Stimulated activated naive CD8-positive, alpha-beta T cell treated with anti-CD3 and anti-CD28 coated beads, Interleukin-15, amount 100 ng/mL, for 72 hours (primary cell): ENCODE data around the gene AHI1.

Source experiments
- ATAC-seq: fragments of 150-1000 bp; cut with Tn5 transposase; 2 replicates; pipeline ENCODE4 v1.10.0; 2021; ENCODE audit warnings: mild to moderate bottlenecking, moderate library complexity
- DNase-seq, 2 donors: peaks; one replicate each; pipeline ENCODE4 v3.0.0; 2021 to 2022
- H3K27ac Mint-ChIP-seq, 2 donors: one replicate each; pipeline ENCODE4 v1.8.0; 2022; ENCODE audit warnings: mild to moderate bottlenecking in 2 of 2, mixed read lengths in 2 of 2, moderate library complexity in 2 of 2
- H3K27me3 Mint-ChIP-seq: one replicate; pipeline ENCODE4 v1.8.0; 2022; ENCODE audit warnings: mixed read lengths
- H3K4me1 Mint-ChIP-seq: one replicate; pipeline ENCODE4 v1.8.0; 2022; ENCODE audit warnings: mild to moderate bottlenecking, mixed read lengths
- H3K4me3 Mint-ChIP-seq, 2 donors: one replicate each; pipeline ENCODE4 v1.8.0; 2022; ENCODE audit warnings: mild to moderate bottlenecking in 2 of 2, mixed read lengths in 2 of 2, moderate library complexity in 1 of 2
- H3K9me3 Mint-ChIP-seq, 2 donors: one replicate each; pipeline ENCODE4 v1.8.0; 2022; ENCODE audit warnings: mixed read lengths in 2 of 2

Gene AHI1

GRCh38 chr6:135268740-135269139 is 228.8 kb downstream of the AHI1 start:
- no peaks in the 10 kb centered on the region for H3K9me3 Mint-ChIP-seq
- ATAC-seq (peak; percentile 28), DNase-seq (no peak)
- no peaks in the 10 kb centered on the region for H3K27me3 Mint-ChIP-seq
- no peak overlapping the region for H3K27ac Mint-ChIP-seq
- H3K4me1 Mint-ChIP-seq: peaks cover 29% of the 10 kb centered on the region
- H3K4me3 Mint-ChIP-seq: no peak overlapping the region

GRCh38 chr6:135268263-135268662 is 229.3 kb downstream of the AHI1 start:
- Mint-ChIP-seq H3K4me1 (peaks cover 29% of the 10 kb centered on the region), H3K27ac (no peak overlapping the region)
- DNase-seq: no peak

DNA sequence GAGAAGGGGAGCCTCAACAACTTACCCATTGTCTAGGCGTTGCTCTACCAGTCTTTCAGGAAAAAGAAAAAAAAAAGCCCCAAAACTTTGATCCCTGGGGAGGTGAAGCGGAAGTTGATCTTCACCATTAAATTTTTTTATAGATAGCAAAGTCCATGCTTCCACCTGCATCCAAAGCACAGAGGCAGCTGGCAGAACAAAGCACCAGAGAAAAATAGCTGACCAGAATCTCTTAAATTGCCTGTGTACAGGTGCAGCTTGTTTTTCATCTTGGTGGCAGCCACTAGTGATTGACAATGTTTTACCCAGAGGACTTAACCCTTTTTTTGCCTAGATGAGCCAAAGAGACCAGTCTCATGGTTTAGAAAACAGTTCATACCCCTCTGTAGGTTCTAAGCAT is 230.5 kb downstream of the AHI1 start:
- no peak for ATAC-seq
- H3K27ac Mint-ChIP-seq: peak overlapping the region in 1 of 2 donors; percentile 14
- no peak for DNase-seq
- H3K27me3 Mint-ChIP-seq: peaks cover 10% of the 10 kb centered on the region
- H3K4me1 Mint-ChIP-seq: peaks cover 29% of the 10 kb centered on the region
- H3K9me3 Mint-ChIP-seq: no peaks in the 10 kb centered on the region
- no peak overlapping the region for H3K4me3 Mint-ChIP-seq

More at GRCh38 chr6:135268263-135268662, 229.3 kb downstream of the AHI1 start:
- Mint-ChIP-seq H3K27me3 (peaks cover 2% of the 10 kb centered on the region), H3K4me3 (no peak overlapping the region), H3K9me3 (no peaks in the 10 kb centered on the region)
- no peak for ATAC-seq

- Mint-ChIP-seq H3K27me3 (peaks cover 10% of the 10 kb centered on the region), H3K4me3 (no peak overlapping the region), H3K27ac (peak overlapping the region in 1 of 2 donors; percentile 14), H3K4me1 (peaks cover 29% of the 10 kb centered on the region), H3K9me3 (no peaks in the 10 kb centered on the region)
- ATAC-seq: no peak
- DNase-seq: no peak
These were observed 230.9 kb downstream of the AHI1 start for GRCh38 chr6:135266675-135267074.

GRCh38 chr6:135265278-135265677 is 232.3 kb downstream of the AHI1 start:
- H3K4me3 Mint-ChIP-seq: no peak overlapping the region
- peaks cover 29% of the 10 kb centered on the region for H3K4me1 Mint-ChIP-seq
- DNase-seq: no peak
- no peak overlapping the region for H3K27ac Mint-ChIP-seq
- no peaks in the 10 kb centered on the region for H3K9me3 Mint-ChIP-seq
- H3K27me3 Mint-ChIP-seq: peaks cover 10% of the 10 kb centered on the region
- no peak for ATAC-seq

- peak overlapping the region in 1 of 2 donors; percentile 9 for H3K27ac Mint-ChIP-seq
- H3K4me3 Mint-ChIP-seq: no peak overlapping the region
- ATAC-seq: no peak
- peaks cover 11% of the 10 kb centered on the region for H3K4me1 Mint-ChIP-seq
- no peak for DNase-seq
- peaks cover 16% of the 10 kb centered on the region for H3K27me3 Mint-ChIP-seq
- no peaks in the 10 kb centered on the region for H3K9me3 Mint-ChIP-seq
These were observed 235.4 kb downstream of the AHI1 start for GRCh38 chr6:135261872-135262725.

- Mint-ChIP-seq H3K9me3 (no peaks in the 10 kb centered on the region), H3K4me3 (no peak overlapping the region), H3K4me1 (peaks cover 5% of the 10 kb centered on the region), H3K27me3 (peaks cover 16% of the 10 kb centered on the region), H3K27ac (no peak overlapping the region)
- ATAC-seq (no peak), DNase-seq (no peak)
These were observed 236.9 kb downstream of the AHI1 start for GRCh38 chr6:135260612-135261011.

- peak overlapping the region in 1 of 2 donors; percentile 6 for H3K27ac Mint-ChIP-seq
- H3K9me3 Mint-ChIP-seq: no peaks in the 10 kb centered on the region
- peaks cover 16% of the 10 kb centered on the region for H3K27me3 Mint-ChIP-seq
- H3K4me3 Mint-ChIP-seq: no peak overlapping the region
- H3K4me1 Mint-ChIP-seq: no peaks in the 10 kb centered on the region
- ATAC-seq (no peak), DNase-seq (no peak)
These were observed 238.6 kb downstream of the AHI1 start for GRCh38 chr6:135258970-135259369.

- DNase-seq (no peak), ATAC-seq (no peak)
- H3K27ac Mint-ChIP-seq: no peak overlapping the region
- peaks cover 10% of the 10 kb centered on the region for H3K27me3 Mint-ChIP-seq
- H3K9me3 Mint-ChIP-seq: no peaks in the 10 kb centered on the region
- no peaks in the 10 kb centered on the region for H3K4me1 Mint-ChIP-seq
- no peak overlapping the region for H3K4me3 Mint-ChIP-seq
These were observed 239.7 kb downstream of the AHI1 start for GRCh38 chr6:135257631-135258405.

DNA sequence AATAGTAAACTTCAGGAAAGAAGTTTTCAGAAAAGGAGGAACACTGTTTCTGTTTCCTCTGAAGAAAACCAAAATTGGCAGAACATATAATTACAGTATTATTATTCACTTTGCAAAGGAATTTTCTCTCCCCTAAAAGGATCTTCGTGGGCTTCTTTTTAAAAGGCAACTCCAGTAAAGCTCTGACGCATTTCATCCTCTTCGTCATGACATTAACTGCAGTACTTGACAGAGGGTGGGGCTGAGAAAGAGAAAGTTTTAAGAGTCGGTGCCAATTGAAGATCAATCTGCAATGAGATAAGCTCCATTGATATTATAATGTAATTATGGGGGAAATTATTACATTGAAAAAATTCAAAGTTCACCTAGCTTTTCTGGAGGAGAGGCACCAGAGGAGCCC is 240.7 kb downstream of the AHI1 start:
- Mint-ChIP-seq H3K9me3 (no peaks in the 10 kb centered on the region), H3K4me1 (no peaks in the 10 kb centered on the region), H3K27me3 (peaks cover 6% of the 10 kb centered on the region), H3K4me3 (no peak overlapping the region), H3K27ac (no peak overlapping the region)
- ATAC-seq (no peak), DNase-seq (no peak)

DNA sequence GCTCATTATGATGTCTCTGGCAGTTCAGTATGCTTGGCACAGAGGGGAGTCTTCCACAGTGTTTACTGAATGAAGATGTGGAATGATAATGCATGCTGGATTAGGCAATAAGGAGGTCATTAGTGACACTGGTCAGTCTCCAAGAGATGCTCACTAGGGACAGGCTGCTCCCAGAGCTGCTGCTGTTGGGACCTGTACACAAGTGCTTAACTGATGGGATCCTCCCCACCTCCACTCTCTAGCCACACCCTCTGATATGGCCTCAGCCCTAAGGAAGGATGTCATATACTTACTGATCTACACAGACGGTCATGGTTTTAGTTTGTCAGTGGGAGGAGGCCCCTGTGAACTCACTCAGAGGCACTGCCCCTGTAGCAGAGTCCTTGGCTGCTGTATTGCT is 243.1 kb downstream of the AHI1 start:
- Mint-ChIP-seq H3K4me1 (peaks cover 8% of the 10 kb centered on the region), H3K27me3 (peaks cover 3% of the 10 kb centered on the region), H3K9me3 (no peaks in the 10 kb centered on the region), H3K4me3 (no peak overlapping the region), H3K27ac (no peak overlapping the region)
- no peak for DNase-seq
- ATAC-seq: peak; percentile 33

- H3K9me3 Mint-ChIP-seq: no peaks in the 10 kb centered on the region
- no peak overlapping the region for H3K4me3 Mint-ChIP-seq
- no peak for DNase-seq
- no peaks in the 10 kb centered on the region for H3K27me3 Mint-ChIP-seq
- peak; percentile 66 for ATAC-seq
- peak overlapping the region in 1 of 2 donors; percentile 86 for H3K27ac Mint-ChIP-seq
- peaks cover 10% of the 10 kb centered on the region for H3K4me1 Mint-ChIP-seq
These were observed 245.8 kb downstream of the AHI1 start for GRCh38 chr6:135251498-135252441.

DNA sequence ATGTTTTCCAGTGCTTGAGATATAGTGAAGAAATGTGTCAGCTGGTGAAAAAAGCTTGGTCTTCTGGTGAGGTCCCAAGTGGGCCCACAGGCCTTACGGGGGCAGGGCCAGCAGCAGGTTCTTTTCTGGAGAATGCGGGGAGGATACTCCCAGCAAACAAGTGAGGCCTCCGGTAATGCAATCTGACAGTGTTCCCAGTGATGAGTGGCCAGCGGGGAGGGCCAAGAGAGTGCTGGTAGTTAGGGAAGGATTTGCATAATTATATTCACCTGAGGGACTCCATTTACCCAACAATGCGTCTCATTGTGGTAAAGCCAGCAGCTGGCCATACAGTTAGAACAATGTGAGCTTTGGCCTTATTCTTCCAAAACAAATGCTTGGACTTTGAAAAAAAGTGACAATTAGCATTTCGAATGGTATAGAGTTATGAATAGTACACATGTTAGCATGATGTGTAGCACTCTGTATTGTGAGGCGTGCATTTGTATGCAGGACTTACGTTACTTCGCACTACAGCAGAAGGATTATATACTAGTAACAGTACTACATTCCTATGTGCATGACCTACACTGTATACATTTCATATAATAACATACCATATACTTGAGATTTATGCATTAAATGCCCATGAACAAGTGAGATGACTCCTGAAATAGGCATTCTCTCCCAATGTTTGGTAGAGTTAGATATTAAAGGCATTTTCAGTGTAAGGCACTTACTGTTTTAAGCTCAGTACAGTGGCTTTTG is 246.6 kb downstream of the AHI1 start:
- DNase-seq (no peak), ATAC-seq (no peak)
- Mint-ChIP-seq H3K4me3 (no peak overlapping the region), H3K27me3 (no peaks in the 10 kb centered on the region), H3K4me1 (peaks cover 10% of the 10 kb centered on the region), H3K9me3 (no peaks in the 10 kb centered on the region), H3K27ac (no peak overlapping the region)

GRCh38 chr6:135250234-135250633 is 247.3 kb downstream of the AHI1 start:
- no peaks in the 10 kb centered on the region for H3K27me3 Mint-ChIP-seq
- H3K4me1 Mint-ChIP-seq: peaks cover 10% of the 10 kb centered on the region
- DNase-seq: no peak
- no peaks in the 10 kb centered on the region for H3K9me3 Mint-ChIP-seq
- H3K4me3 Mint-ChIP-seq: no peak overlapping the region
- H3K27ac Mint-ChIP-seq: no peak overlapping the region
- ATAC-seq: no peak
